Activated CD8-positive, alpha-beta memory T cell treated with anti-CD3 and anti-CD28 coated beads for 48 hours (primary cell): ENCODE data around the gene CD8A.

ENCODE experiments used
- DNase-seq, 3 experiments: peaks; one replicate each; pipeline ENCODE4 v3.0.0-alpha.2; 2020; ENCODE audit warnings: low read depth in 2 of 3, low spot score in 2 of 3

The CD8A gene

DNA sequence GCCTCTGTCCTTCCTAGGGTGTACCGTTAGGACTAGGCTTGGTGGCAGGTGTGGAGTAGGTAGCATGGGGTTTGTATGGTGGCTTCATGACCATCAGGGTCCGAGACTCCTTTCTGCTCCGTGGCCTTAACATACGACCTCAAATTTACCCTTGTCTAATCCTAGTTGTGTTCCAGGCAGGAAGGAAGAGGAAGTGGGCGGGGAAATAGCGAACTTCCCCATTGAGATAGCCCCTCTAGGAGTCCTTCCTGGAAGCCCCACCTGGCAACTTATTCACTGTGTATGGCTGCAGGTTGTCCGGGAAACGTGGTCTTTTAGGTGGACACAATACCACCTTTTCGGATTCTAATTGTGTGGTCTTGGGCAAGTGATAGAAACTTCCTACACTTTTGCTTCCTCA, 9.3 kb downstream of the CD8A start:
- DNase-seq = no peak

DNA sequence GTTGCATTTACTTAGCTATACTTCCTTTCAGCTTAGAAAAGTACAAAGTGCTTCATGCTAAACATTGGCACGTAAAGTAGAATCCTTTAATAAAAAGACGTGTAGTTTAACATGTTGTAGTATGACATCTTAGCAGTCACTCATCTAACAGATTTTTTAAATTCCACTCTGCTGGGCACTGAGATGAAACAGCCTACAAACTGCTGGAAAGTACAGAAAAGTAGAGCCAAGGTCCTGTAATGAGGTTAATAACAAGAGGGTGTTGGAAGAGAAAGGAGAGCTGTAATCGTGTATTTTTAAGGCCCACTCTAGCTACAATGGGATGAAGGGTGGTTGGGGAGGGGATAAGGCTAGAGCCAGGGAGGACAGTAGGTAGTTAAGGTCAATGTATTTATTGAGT, 10.7 kb downstream of the CD8A start:
- DNase-seq = no peak

DNA sequence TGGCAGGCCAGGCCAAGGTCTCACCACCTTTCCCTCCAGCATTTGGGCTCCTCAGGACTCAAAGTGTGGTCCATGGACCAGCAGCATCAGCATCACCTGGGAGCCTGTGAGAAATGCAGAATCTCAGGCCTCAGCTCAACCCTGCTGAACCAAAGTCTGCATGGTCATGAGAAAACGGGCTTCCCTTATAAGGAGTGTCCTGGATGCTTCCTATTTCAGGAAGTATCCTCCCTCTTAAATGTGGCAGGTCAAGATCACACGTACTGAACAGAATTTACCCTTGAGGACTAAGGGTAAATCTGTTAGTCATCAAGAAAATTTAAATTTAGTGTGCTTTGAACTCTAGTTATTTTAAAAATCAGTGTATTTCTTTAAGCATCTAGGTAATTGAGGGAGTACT, 11.8 kb downstream of the CD8A start:
- DNase-seq = no peak

DNA sequence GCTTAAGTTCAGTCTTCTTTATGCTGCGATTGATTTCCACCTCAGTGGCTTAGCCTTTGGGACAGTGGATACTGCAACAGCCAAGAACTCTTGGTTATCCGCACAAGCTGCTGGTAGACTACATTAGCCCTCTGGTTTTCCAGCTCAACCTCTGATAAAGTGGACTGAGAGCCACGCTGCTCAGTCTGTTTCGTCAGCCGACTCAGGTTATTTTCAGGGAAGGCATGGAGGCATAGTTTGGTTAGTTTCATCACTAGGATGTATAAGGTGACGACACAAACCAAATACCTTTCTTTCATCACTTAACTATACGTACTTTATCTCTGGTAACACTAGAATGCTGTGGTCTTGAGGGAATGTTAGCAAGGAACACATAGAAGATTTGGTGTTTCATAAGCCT, 14.2 kb downstream of the CD8A start:
- DNase-seq = no peak

DNA sequence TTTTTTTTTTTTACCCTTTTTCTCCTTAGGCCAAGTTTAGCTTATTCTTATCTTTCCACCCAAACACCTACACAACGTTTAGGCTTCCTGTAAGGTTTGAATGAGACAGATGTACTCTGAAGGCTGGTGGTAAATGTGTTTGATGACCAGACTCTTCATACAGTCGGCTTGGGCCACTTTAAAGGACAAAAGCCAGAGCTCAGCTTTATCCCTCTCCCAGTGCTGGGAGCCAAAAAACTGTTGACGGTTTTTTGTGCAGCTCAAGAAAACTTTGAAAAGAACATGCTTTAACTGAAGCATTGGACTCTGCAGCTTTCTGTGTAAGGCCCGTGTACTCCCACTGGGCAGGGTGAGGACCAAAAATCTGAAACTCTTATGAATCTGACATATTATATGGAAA, 15.4 kb downstream of the CD8A start:
- DNase-seq = no peak

DNA sequence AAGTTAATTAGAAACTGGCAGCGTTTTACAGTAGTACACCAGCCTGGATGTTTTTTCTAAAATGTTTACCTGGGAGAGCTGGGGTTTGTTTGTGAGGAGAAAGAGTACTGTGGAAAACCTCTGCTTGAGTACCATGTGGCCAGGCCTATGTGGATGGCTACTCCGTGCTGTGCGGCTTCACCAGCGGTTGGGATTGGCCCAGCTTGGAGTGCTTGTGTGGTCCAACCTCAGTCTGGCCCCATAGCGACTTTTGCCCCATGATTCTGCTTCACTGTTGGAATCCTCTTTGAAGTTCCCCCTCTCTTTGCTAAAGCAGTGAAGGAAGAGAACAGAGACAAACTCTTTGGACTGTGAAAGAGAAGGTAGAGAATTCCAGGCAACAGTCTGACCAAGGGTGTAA, 15.9 kb downstream of the CD8A start:
- DNase-seq = no peak

DNA sequence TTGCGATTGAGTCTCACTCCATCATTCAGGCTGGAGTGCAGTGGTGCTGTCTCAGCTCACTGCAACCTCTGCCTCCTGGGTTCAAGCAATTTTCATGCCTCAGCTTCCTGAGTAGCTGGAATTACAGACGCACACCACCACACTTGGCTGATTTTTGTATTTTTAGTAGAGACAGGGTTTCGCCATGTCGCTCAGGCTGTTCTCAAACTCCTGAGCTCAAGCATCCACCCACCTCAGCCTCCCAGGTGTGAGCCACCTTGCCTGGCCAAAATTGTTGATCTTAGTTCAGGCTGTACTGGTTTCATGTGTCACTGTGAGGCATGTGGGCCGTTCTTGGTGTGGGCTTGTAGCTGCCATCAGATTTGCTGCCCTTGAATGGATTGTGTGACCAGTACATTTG, 18.1 kb downstream of the CD8A start:
- no peak for DNase-seq

DNA sequence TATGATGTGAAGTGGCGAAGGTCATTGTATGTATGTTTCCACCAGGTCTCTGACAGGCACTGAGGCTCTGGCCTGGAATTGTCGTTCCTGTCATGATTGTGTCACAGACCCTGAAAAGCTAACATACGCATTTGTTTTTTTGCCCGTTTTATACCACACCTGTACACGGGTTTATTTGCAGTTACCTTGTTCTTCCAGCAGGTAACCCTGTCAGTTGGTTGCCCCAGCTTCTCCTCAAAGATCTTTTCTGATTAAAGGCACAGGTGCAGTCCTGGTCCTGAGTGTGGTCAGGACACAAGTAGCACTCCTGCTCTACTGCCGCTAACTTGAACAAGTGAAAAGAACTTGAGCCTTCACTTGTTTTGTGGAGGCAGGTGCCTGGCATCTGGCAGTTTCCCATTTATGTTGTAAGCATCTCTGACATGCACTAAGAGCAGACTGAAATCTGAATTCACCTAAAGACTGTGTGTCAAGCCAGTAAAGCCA, 19.9 kb downstream of the CD8A start:
- no peak for DNase-seq

DNA sequence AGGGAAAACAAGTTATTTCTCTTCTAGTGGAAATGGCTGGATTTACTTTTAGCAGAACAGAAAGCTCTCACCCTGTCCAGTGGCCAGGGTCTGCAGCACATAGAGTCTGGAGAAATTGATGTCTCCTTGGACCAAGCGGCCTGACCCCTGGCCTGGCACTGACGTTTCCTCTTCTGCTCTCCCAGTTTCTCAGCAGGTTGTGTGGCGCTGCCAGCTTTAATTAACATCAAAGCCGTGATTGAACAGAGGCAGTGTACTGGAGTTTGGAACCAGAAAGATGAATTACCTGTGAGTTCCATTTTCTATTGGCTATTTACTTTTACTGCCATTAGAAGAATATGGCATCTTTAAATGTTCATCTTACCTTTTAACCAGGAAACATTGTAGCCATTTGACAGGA, 20.9 kb downstream of the CD8A start:
- no peak for DNase-seq

DNA sequence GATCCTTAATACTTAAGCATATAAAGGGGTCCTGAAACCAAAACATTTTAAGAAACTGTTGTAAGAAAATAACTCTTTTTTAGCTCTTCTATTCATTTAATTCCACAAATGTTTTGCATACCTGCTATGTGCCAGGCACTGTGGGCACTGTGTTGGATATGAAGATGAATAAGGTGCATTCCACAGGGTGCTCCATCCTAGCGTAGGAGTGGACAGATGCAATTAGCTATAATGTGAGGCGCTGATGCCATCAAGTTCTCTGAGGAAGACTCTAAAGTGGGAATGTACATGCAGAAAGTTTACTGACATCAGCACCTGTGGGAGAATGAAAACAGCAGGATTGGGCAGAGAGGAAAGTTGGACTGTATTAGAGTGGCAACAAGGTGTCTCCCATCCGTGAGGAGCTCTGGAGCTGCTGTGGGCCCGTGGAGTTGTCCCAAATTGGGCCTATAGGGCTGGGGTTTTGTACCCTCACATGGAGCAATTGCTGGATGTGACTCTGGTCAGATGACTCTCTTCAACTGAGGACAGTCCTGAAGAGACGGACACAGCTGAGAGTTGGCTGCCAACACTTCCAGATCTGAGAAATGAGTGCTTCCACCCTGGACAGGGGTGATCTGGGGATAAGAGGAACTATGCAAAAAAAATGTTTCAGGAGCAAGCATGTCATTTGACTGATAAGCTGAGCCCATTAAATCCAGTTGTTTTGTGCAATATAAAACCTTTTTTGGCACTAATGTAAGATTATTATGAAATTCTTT, 22.3 kb downstream of the CD8A start:
- DNase-seq = no peak

DNA sequence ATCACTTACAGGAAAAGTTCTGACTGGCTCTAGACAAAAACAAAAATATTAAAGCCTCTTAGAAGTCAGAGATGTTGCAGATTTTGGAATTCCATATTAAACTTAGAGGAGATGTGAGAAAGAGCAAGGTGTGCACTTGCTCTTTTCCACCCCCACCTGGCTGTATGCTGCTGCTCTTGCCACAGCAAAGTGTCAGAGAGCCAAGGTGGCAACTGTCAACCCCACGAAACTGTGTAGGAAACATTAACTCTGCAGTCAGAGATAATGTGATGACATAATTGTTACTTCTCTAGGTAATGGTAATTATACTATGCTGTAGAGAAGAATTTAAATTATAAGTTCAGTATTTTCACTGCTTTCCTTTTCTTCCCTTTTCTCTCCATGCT, 25.4 kb downstream of the CD8A start:
- no peak for DNase-seq

DNA sequence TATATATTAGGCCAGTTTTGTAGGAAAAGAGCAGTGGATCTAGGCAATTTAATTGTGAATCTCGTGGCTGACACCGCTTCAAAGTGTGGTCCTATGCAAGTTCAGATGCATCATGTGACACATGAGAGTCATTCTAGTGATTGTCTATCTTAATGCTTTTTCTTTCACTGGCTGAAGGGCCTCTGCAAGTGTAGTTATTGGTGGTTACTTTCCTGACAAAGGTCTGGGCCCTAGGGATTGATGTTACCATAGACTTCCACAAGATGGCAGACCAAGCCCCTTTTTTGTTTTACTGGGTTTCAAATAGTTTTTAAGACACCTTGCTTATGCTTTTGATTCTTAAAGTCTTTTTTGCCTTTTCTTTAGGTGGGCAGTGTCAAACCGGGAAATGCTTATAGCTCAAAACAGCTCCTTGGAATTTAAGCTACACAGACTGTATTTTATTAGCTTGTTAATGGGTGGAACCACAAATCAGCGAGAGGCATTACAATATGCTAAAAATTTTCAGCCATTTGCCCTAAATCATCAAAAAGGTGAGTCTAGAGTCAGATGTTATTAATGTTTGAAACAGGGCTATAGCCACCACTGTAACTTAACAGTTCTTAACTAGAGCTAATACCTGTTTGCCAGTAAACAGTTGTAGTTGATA, 25.9 kb downstream of the CD8A start:
- no peak for DNase-seq

DNA sequence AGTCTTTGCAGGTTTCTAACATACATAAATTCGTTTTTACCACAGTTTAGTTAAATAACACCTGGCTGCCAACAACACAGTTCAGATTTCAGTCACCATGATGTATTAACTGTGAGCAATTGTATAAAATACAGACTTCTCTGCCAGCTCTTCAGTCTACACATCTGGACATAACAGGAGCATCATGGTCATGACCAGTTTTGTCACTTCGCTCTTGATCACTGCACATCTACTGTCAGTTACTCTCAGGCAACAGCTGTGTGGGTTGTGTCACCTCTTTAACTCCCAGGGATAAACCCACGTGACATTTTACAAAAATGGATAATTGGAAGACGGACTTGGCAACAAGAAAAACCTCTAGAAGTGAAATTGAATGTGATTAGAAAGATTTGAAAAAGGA, 30.3 kb downstream of the CD8A start:
- DNase-seq = no peak

DNA sequence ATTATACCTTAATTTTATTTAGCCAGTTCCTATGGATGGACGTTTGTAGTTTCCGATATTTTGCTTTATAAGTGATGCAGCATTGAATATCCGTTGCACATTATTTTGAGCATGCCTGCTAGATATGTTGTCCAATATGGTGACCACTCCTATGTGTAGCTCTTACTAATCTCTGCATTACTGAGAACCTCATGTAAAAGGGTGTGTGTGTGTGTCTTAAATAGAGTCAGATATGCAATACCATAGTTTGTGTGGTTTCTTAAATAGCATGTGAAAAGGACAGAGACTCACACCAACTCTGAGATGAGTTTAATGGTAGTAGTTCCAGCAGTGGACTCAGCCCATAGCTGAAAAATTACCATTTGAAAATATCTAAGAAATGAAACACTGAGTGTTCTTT, 32.3 kb downstream of the CD8A start:
- DNase-seq = no peak

DNA sequence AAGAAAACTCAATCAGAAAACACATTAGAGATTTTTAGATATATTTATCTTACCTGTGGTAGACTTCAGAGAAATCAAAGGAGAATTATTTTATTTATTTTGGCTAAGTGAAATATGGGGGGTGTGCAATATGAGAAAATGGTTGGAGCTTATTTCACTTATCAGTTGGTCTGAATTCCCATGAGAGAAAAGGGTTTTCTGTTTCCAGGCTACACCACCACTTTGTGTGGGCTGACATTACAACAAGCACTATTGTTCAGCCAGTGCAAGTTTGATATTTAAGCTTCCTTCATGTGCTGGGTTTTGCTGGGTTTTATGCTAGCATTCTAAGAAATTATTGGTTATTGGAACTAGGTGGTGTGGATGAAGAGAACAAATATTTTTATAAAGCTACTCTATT, 37.1 kb downstream of the CD8A start:
- no peak for DNase-seq

DNA sequence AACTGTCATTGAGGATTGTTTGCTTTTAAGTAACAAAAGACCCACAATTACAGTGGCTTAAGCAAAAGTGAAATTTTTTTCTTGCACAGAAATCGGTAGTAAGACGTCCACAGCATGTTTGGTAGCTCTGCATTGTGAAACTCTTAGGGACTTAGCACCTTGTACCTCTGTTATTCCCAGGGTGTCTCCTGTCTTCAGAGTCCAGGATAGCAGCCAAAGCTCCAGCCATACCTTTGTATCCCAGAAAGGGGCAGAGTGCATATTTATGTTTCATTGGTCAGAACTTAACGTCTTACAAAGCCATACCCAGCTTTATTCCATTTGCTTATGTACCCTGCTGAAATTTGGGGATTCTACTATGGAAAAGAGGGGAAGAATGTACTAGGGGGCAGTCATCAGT, 37.8 kb downstream of the CD8A start:
- DNase-seq = no peak

DNA sequence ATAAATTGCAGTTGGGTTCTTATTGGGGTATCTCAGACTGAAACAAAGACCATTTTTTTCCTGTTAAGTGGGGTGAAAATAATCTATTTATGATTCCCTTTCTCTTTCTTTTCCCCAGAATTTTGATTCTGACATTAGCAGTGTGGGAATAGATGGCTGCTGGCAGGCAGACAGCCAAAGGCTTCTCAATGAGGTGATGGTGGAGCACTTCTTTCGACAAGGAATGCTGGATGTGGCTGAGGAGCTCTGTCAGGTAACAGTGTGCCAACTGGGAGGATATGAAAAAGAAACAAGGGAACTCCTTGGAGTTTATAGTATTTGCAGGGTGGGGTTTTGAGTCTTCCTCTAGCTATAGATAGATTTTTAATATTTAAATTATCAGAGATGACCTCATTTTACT, 38.9 kb downstream of the CD8A start:
- no peak for DNase-seq

DNA sequence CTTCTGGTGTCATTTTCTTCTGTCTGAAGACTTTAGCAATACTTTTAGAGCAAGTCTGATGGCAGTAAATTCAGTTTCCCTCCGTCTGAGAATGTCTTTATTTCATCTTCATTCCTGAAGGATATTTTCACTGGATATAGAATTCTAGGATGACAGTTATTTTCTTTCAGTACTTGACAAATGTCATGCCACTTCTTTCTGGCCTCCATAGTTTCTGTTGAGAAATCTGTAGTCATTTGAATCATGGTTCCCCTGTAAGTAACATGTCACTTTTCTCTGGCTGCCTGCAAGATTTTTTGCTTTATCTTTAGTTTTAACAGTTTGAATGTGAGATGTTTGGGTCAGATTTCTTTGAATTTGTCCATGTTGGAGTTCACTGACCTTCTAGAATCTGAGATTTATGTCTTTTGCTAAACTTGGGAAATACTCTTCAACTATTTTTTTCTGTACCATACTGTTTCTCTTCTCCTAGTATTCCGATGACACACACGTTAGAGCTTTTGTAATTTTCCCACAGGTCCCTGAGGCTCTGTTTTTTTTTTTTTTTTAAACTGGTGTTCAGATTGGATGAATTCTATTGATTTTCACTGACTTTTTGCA, 40.4 kb downstream of the CD8A start:
- no peak for DNase-seq

DNA sequence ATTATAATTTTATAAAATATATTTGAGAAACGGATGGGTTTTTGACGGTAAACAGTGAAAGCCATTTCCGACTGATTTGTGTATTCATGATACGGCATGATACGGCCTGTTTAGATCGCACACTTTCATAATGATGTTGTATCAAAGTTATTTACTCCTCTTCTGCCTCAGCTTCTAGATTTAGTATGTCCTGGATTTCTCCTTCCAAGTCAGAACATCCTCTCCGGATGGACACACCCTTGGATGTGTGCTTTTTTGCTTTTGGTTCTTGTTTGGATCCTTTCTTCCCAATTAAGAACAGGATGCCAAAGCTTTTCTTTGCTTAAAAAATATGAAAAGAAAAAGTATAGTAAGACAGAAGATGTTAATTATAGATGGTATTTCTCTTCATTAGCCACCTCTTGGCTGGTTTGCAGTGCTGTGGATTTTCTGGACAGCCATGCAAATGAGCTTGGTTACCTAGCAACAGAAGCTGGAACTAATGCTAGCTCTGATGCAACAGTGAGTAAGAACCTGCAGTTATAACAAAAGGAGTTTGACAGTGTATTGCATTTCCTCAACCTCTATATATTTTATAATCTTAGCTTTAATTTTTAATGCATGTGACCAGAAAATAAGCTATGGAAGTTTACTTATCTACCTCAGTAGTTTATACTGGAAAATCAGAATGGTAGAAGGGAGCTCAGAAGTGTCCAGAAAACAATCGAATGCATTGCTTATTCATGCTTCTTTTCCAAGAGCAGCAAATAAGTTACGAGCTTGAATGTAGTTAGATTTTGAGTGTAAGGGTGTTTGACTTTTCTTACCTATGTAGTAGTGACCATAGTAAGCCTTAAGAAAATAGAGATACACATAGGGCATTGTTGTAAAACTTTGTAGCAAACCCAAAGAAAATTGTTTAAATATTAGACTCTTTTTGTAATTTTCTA, 42.7 kb downstream of the CD8A start:
- DNase-seq = no peak

DNA sequence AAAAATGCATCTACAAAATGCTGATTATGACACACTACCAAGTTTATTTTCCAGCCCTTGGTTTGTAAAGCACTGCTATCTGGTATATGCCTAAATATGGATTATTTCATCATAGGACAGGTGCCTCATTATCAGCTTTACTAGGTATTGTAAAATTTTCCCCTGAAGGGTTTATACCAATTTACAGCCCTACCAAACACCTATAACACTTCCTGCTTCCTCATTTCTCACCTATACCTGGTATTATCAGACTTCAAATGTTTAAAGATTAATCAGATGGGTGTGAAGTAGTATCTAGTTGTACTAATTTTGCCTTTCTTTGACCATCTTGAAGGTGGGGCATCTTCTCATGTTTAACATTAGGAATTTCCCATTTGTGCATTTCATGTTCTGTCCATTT, 43.8 kb downstream of the CD8A start:
- no peak for DNase-seq

DNA sequence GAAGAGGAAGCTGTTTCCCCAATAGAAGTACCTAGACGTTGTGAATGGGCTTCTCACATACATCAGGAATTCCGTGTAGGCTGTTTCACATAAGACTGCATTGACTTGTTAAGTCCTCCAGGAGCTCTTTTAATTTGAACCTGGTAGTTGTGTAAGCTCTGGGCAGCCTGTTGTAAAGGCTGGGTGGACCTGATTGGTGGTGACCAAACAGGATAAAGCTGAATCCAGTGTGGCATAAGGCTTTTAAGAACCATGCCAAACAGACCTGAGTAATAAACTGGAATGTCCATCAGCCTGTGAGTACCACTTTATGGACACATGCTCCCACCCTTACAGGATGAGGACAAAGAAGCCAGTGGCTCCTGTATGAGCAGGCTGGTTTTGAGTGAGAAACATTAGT, 46.6 kb downstream of the CD8A start:
- no peak for DNase-seq
